Aorta (tissue), 5 donors: Measurements from ENCODE around the gene ETF1. TPM values are rescaled to one million over a fixed set of nuclear protein-coding genes. Genes with fewer than 3 reads are reported as not detected.

Experiments
- ATAC-seq: fragments of 200-7000 bp; cut with Tn5 transposase; one replicate; pipeline ENCODE4 v1.9.1; 2022; ENCODE audit warnings: moderate library complexity; ENCODE audit not compliant: low FRiP score
- DNase-seq, 2 donors: peaks; one replicate each; pipeline ENCODE4 v3.0.0-alpha.2; 2020
- H3K27ac ChIP-seq, 2 donors: one replicate each; pipeline ENCODE4 v1.5.1; 2013; ENCODE audit warnings: low read length in 2 of 2, mild to moderate bottlenecking in 2 of 2, moderate library complexity in 2 of 2, control low read depth in 1 of 2, inconsistent platforms in 1 of 2, low read depth in 1 of 2
- H3K27me3 ChIP-seq, 2 donors: one replicate each; pipeline ENCODE4 v1.6.1; 2013; ENCODE audit warnings: control low read depth in 1 of 2, low read length in 1 of 2, mild to moderate bottlenecking in 1 of 2, moderate library complexity in 1 of 2; ENCODE audit not compliant: insufficient read depth in 2 of 2, control insufficient read depth in 1 of 2
- H3K36me3 ChIP-seq, 2 donors: one replicate each; pipeline ENCODE4 v1.6.1; 2013; ENCODE audit warnings: control low read depth in 1 of 2, low read length in 1 of 2, mild to moderate bottlenecking in 1 of 2; ENCODE audit not compliant: insufficient read depth in 2 of 2, control insufficient read depth in 1 of 2
- H3K4me1 ChIP-seq, 2 donors: one replicate each; pipeline ENCODE4 v1.6.1; 2013; ENCODE audit warnings: low read length in 2 of 2, control low read depth in 1 of 2, mild to moderate bottlenecking in 1 of 2, moderate library complexity in 1 of 2; ENCODE audit not compliant: insufficient read depth in 2 of 2, control insufficient read depth in 1 of 2
- H3K4me3 ChIP-seq, 2 donors: one replicate each; pipeline ENCODE4 v1.5.1; 2013; ENCODE audit warnings: low read length in 2 of 2, control low read depth in 1 of 2, mild to moderate bottlenecking in 1 of 2
- H3K9me3 ChIP-seq: one replicate; pipeline ENCODE4 v1.6.1; 2013; ENCODE audit warnings: mild to moderate bottlenecking, low read length; ENCODE audit not compliant: control insufficient read depth
- WGBS, 2 donors: extraction: QIAGEN DNeasy Blood & Tissue Kit; methylation state at CpG; one replicate each; pipeline ENCODE4 v1.1.7; 2013; 5-methylcytosine and 5-hydroxymethylcytosine counted together
- intact Hi-C, 2 donors: fragments of 100-400 bp; cut with DNase I; formaldehyde crosslinking; loops; one replicate each; pipeline versions ENCODE4 v1.14.2 to v1.15.0; 2022
- polyA plus RNA-seq, 2 donors: library from polyadenylated mRNA; stranded (reverse); fragments of 200-250 nt; gene quantifications; one replicate each; pipeline ENCODE4 v1.2.3, GENCODE V29; 2013
- total RNA-seq, 2 donors: library from RNA; stranded (reverse); fragmentation: NEBNext Ultra II Directional; extraction: Animal tissue kit (Norgen Biotek cat#: 25700); gene quantifications; one replicate each; pipeline ENCODE4 v1.2.1, GENCODE V29; 2021
- donor health status: healthy with polysubstance abuse.
- donor health status: Bipolar disorder and iron deficiency.
- donor health status: DM: no; HTN: no; CAD: no.
- donor health status: DM: no; HTN: no; CAD: no.
- donor health status: DM: yes; HTN: yes; CAD: no.

ETF1 gene
- total and polyA plus RNA-seq, 4 donors = 48.5 to 101 (median 74.4) TPM

- DNase-seq = no peak
- ATAC-seq = no peak
- Histone ChIP-seq H3K36me3 (no peaks in the 10 kb centered on the region), H3K27me3 (no peaks in the 10 kb centered on the region), H3K4me3 (no peak overlapping the region), H3K9me3 (no peaks in the 10 kb centered on the region), H3K4me1 (no peaks in the 10 kb centered on the region), H3K27ac (no peak overlapping the region)
- WGBS, 2 donors = 60 to 68% methylated on average over 6 of the region's 6 CpGs
- intact Hi-C loops = no loop called here
These were observed 70.7 kb downstream of the ETF1 start for GRCh38 chr5:138472353-138472752.

DNA sequence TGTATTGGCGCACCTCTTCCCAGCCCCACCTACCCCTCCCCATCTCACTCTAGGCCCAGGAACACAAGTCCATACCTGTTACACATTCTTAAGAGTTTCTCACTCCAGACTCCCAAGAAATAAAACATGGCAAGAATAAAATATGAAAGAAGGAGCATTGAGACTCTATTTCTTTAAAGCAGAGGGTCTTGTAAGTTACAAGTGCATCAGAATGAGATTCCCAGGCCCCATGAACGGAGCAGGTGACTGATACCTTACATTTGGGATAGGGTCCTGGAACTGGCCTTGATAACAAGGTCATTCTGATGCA, 72.0 kb downstream of the ETF1 start:
- Histone ChIP-seq H3K27me3 (no peaks in the 10 kb centered on the region), H3K4me3 (no peak overlapping the region), H3K27ac (no peak overlapping the region), H3K9me3 (no peaks in the 10 kb centered on the region), H3K4me1 (no peaks in the 10 kb centered on the region), H3K36me3 (no peaks in the 10 kb centered on the region)
- intact Hi-C loops = no loop called here
- ATAC-seq (no peak), DNase-seq (no peak)
- WGBS, 2 donors = 92 to 95% methylated on average over 2 of the region's 2 CpGs

GRCh38 chr5:138470322-138471051, 72.5 kb downstream of the ETF1 start:
- Histone ChIP-seq H3K4me3 (no peak overlapping the region), H3K36me3 (no peaks in the 10 kb centered on the region), H3K27me3 (no peaks in the 10 kb centered on the region), H3K4me1 (no peaks in the 10 kb centered on the region), H3K9me3 (no peaks in the 10 kb centered on the region), H3K27ac (no peak overlapping the region)
- DNase-seq = no peak
- ATAC-seq = no peak
- WGBS, 2 donors = 65 to 72% methylated on average over 3 of the region's 3 CpGs
- intact Hi-C loops = no loop called here

DNA sequence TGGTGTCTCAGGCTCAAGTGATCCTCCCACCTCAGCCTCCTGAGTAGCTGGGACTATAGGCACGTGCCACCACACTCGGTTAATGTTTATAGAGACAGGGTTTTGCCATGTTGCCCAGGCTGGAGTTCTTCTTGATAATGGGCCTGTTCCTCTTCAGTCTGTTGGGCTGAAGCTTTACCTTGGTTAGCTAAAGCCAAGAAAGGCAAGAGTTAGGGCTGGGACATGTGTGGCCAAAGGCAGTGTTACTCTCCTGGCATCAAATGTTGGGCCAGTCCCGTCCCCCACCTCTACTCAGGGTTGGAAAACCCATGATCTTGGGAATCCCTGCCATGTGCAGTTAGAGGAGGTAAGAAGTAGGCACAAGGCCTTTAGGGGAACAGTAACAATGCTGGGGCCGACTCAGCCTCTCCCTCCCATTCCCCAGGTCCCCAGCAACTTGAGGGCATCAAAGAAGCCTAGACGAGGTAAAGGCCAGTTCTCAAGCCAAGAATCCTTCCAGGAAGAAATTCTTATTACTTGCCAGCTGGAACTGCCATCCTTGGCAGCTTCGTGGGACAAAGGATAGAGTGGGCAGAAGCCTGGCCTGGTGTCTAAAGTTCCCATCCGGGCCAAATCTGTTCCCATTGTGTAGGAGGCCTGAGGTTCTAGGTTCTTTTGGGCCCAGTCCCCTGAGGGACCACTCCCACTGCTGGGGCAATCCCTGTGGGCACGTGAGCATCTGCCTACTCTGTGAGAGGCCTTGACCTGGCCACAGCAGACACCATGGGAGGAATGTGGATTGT, 73.3 kb downstream of the ETF1 start:
- DNase-seq = peak in 1 of 2 donors; percentile 91
- ATAC-seq = no peak
- no peaks in the 10 kb centered on the region for H3K4me1 ChIP-seq
- H3K27ac ChIP-seq = no peak overlapping the region
- intact Hi-C loops = loop anchor here in 1 of 2 donors (10.0 kb wide), 1 partner anchor 285 kb away; the partner anchor contains the start of gene CTNNA1
- no peaks in the 10 kb centered on the region for H3K9me3 ChIP-seq
- whole genome bisulfite sequencing, 2 donors = 25 to 29% methylated on average over 8 of the region's 8 CpGs
- no peak overlapping the region for H3K4me3 ChIP-seq
- H3K27me3 ChIP-seq = peaks cover 0 to 2% of the 10 kb centered on the region in 2 donors
- no peaks in the 10 kb centered on the region for H3K36me3 ChIP-seq

DNA sequence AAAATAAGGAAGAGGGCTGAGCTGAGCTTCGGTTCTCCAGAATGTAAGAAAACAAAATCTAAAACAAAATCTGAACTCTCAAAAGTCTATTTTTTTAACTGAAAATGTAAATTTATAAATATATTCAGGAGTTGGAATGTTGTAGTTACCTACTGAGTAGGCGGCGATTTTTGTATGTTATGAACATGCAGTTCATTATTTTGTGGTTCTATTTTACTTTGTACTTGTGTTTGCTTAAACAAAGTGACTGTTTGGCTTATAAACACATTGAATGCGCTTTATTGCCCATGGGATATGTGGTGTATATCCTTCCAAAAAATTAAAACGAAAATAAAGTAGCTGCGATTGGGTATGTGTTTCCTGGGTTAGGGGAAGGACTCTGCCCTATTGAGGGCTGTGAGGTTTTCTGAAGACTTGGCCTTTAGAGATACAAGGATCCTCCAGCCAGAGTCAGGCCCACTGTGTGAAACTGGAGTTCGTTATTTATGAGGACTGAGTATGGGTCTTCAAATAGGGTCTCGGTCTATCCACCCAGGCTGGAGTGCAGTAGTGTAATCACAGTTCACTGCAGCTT, 74.0 kb downstream of the ETF1 start:
- Histone ChIP-seq H3K27me3 (peaks cover 0 to 2% of the 10 kb centered on the region in 2 donors), H3K4me3 (no peak overlapping the region), H3K9me3 (no peaks in the 10 kb centered on the region), H3K27ac (no peak overlapping the region), H3K36me3 (no peaks in the 10 kb centered on the region), H3K4me1 (no peaks in the 10 kb centered on the region)
- intact Hi-C loops = loop anchor here in 1 of 2 donors (10.0 kb wide), 1 partner anchor 286 kb away; the partner anchor contains the start of gene CTNNA1
- WGBS, 2 donors = 87 to 89% methylated on average over 8 of the region's 8 CpGs
- no peak for DNase-seq
- no peak for ATAC-seq

DNA sequence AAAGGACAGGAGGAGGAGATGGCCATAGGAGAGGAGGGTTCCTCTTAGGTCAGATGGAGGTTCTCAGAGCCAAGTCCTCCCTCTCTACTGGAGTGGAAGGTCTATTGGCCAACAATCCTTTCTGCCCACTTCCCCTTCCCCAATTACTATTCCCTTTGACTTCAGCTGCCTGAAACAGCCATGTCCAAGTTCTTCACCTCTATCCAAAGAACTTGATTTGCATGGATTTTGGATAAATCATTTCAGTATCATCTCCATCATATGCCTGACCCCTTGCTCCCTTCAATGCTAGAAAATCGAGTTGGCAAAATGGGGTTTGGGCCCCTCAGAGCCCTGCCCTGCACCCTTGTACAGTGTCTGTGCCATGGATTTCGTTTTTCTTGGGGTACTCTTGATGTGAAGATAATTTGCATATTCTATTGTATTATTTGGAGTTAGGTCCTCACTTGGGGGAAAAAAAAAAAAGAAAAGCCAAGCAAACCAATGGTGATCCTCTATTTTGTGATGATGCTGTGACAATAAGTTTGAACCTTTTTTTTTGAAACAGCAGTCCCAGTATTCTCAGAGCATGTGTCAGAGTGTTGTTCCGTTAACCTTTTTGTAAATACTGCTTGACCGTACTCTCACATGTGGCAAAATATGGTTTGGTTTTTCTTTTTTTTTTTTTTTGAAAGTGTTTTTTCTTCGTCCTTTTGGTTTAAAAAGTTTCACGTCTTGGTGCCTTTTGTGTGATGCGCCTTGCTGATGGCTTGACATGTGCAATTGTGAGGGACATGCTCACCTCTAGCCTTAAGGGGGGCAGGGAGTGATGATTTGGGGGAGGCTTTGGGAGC, 74.7 kb downstream of the ETF1 start:
- Histone ChIP-seq H3K36me3 (no peaks in the 10 kb centered on the region), H3K27me3 (peaks cover 0 to 2% of the 10 kb centered on the region in 2 donors), H3K9me3 (no peaks in the 10 kb centered on the region), H3K27ac (no peak overlapping the region), H3K4me3 (peak overlapping the region in 1 of 2 donors; percentile 18), H3K4me1 (no peaks in the 10 kb centered on the region)
- 84 to 88% methylated on average over 7 of the region's 7 CpGs for WGBS, 2 donors
- ATAC-seq (no peak), DNase-seq (no peak)
- intact Hi-C loops = loop anchor here in 1 of 2 donors (10.0 kb wide), 1 partner anchor 286 kb away; the partner anchor contains the start of gene CTNNA1

DNA sequence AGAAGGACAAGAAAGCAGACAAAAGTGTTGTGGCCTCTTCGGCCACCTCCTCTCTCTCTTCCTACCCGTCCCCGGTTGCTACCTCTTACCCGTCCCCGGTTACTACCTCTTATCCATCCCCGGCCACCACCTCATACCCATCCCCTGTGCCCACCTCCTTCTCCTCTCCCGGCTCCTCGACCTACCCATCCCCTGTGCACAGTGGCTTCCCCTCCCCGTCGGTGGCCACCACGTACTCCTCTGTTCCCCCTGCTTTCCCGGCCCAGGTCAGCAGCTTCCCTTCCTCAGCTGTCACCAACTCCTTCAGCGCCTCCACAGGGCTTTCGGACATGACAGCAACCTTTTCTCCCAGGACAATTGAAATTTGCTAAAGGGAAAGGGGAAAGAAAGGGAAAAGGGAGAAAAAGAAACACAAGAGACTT, 75.3 kb downstream of the ETF1 start:
- 81 to 84% methylated on average over 11 to 14 of the region's 14 CpGs for WGBS, 2 donors
- no peak for DNase-seq
- no peak overlapping the region for H3K27ac ChIP-seq
- ATAC-seq = no peak
- no peaks in the 10 kb centered on the region for H3K36me3 ChIP-seq
- no peaks in the 10 kb centered on the region for H3K4me1 ChIP-seq
- peak overlapping the region in 1 of 2 donors; percentile 18 for H3K4me3 ChIP-seq
- intact Hi-C loops = loop anchor here in 1 of 2 donors (10.0 kb wide), 1 partner anchor 287 kb away; the partner anchor contains the start of gene CTNNA1
- H3K9me3 ChIP-seq = no peaks in the 10 kb centered on the region
- peaks cover 0 to 2% of the 10 kb centered on the region in 2 donors for H3K27me3 ChIP-seq
